Chondrocyte (in vitro differentiated cells): ENCODE results near the gene MYH11. TPM values are rescaled to one million over a fixed set of nuclear protein-coding genes. Genes with fewer than 3 reads are reported as not detected.
"Not testable (repeated sequence)": the region's sequence is repeated elsewhere in the genome, so short reads cannot be mapped to it uniquely, and the experiment has no call there.

Experiments used
- DNase-seq: peaks from one replicate; pipeline ENCODE4 v3.0.0; 2021; ENCODE audit warnings: mixed read lengths, low spot score
- H3K27ac Mint-ChIP-seq: one replicate; pipeline ENCODE4 v1.8.0; 2021; ENCODE audit warnings: mild to moderate bottlenecking, moderate library complexity, mixed read lengths; ENCODE audit not compliant: unreplicated experiment
- H3K27me3 Mint-ChIP-seq: 2 replicates; pipeline ENCODE4 v1.8.0; 2021; ENCODE audit warnings: low read depth, mixed read lengths
- H3K36me3 Mint-ChIP-seq: 2 replicates; pipeline ENCODE4 v1.8.0; 2021; ENCODE audit warnings: low read depth, mixed read lengths
- H3K4me1 Mint-ChIP-seq: 2 replicates; pipeline ENCODE4 v1.8.0; 2021; ENCODE audit warnings: low read depth, mild to moderate bottlenecking, mixed read lengths
- H3K4me3 Mint-ChIP-seq: one replicate; pipeline ENCODE4 v1.8.0; 2021; ENCODE audit warnings: mild to moderate bottlenecking, moderate library complexity, mixed read lengths; ENCODE audit not compliant: unreplicated experiment
- H3K9me3 Mint-ChIP-seq: 2 replicates; pipeline ENCODE4 v1.8.0; 2021; ENCODE audit warnings: low read depth, mixed read lengths
- CTCF ChIP-seq: fragments of 200-600 bp; sonication (generic); IDR thresholded peaks from 2 replicates; pipeline ENCODE4 v1.5.0; 2021; ENCODE audit warnings: antibody characterized with exemption, mild to moderate bottlenecking, moderate library complexity
- total RNA-seq: library from RNA; stranded (reverse); gene quantifications from 3 replicates; pipeline ENCODE4 v1.2.1, GENCODE V29; 2021

Gene MYH11
- total RNA-seq, 1 donor from 2014 or later, result 58.3 TPM

- peaks cover 21% of the 10 kb centered on the region for H3K27me3 Mint-ChIP-seq
- no peak for DNase-seq
- peaks cover 5% of the 10 kb centered on the region for H3K36me3 Mint-ChIP-seq
- TF ChIP-seq CTCF, result no peak
- H3K27ac Mint-ChIP-seq, result no peak overlapping the region
- no peaks in the 10 kb centered on the region for H3K9me3 Mint-ChIP-seq
- no peaks in the 10 kb centered on the region for H3K4me1 Mint-ChIP-seq
- no peak overlapping the region for H3K4me3 Mint-ChIP-seq
Observed at GRCh38 chr16:15849209-15849981, 7.4 kb downstream of the MYH11 start.

DNA sequence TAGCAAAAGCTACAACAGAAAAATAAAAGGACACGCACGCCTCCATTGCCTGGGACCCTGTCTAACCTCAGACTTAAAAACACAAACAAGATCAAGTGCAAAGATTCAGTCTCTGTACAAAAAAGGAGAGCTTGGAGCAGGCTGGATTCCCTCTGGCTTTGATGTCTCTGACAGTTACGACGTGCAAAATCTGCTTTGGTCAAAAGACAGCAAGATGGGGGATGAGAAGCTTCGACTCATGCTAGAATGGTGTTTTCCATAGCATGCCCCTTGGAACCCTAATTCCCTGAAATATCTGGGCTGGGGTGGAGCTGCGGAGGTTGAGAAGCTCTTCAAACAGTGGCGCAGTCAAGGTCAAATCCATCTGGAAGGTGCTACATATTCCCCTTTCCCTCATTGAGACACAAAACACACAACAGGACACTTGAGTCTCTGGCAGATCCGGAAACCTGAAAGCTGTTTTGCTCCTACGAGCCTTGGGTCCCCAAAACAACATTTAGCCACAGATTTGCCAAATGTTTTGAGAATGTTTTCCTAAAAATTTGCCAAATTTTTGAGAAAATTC is 9.1 kb downstream of the MYH11 start:
- Mint-ChIP-seq H3K4me3 (no peak overlapping the region), H3K27me3 (peaks cover 21% of the 10 kb centered on the region), H3K36me3 (peaks cover 5% of the 10 kb centered on the region), H3K9me3 (no peaks in the 10 kb centered on the region), H3K27ac (no peak overlapping the region), H3K4me1 (no peaks in the 10 kb centered on the region)
- DNase-seq, result no peak
- TF ChIP-seq CTCF, result no peak

DNA sequence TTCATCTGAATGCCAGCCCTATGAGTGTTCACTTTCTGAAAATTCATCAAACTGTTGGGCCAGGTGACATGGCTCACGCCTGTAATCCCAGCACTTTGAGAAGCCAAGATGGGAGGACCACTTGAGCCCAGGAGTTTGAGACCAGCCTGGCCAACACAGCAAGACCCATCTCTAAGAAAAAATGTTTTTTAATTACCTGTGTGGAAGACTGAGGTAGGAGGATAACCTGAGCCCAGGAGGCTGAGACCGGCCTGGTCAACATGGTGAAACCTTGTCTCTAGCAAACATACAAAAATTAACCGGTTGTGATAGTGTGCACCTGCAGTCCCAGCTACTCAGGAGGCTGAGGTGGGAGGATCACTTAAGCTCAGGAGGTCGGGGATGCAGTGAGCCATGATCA is 10.3 kb downstream of the MYH11 start:
- H3K4me1 Mint-ChIP-seq, result no peaks in the 10 kb centered on the region
- no peak overlapping the region for H3K4me3 Mint-ChIP-seq
- TF ChIP-seq CTCF, result no peak
- no peak overlapping the region for H3K27ac Mint-ChIP-seq
- H3K9me3 Mint-ChIP-seq, result no peaks in the 10 kb centered on the region
- no peak for DNase-seq
- H3K27me3 Mint-ChIP-seq, result peaks cover 22% of the 10 kb centered on the region
- peaks cover 5% of the 10 kb centered on the region for H3K36me3 Mint-ChIP-seq

- H3K27ac Mint-ChIP-seq, result no peak overlapping the region
- H3K4me1 Mint-ChIP-seq, result no peaks in the 10 kb centered on the region
- H3K36me3 Mint-ChIP-seq, result peaks cover 5% of the 10 kb centered on the region
- no peak overlapping the region for H3K4me3 Mint-ChIP-seq
- no peak for DNase-seq
- H3K9me3 Mint-ChIP-seq, result no peaks in the 10 kb centered on the region
- peaks cover 24% of the 10 kb centered on the region for H3K27me3 Mint-ChIP-seq
- no peak for TF ChIP-seq CTCF
Observed at GRCh38 chr16:15843635-15844279, 13.1 kb downstream of the MYH11 start.

DNA sequence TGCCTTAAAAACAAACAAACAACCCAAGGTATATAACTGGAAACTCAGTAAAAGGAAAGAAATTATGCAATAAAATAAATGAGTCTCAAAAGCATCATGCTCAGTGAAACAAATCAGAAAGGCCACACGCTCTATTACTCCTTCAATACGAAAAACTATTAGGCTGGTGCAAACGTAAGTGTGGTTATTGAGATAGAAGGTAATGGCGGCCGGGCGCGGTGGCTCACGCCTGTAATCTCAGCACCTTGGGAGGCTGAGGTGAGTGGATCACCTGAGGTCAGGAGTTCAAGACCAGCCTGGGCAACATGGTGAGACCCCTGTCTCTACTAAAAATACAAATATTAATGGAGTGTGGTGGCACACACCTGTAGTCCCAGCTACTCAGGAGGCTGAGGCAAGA is 17.6 kb downstream of the MYH11 start:
- not testable (repeated sequence) for H3K27me3 Mint-ChIP-seq, H3K27ac Mint-ChIP-seq, H3K4me3 Mint-ChIP-seq, H3K9me3 Mint-ChIP-seq, H3K36me3 Mint-ChIP-seq, H3K4me1 Mint-ChIP-seq, DNase-seq
